ENCODE results near the gene PLOD2.

- TF ChIP-seq EP300 (IDR thresholded peaks at IDR 0.05; ENCODE audit: low read length) = no peak
- no peak for TF ChIP-seq CTCF (IDR thresholded peaks at IDR 0.05 in 2 of 3, conservative IDR thresholded peaks at IDR 0.05 in 1 of 3; ENCODE audit: insufficient read depth in 2 of 3, low read depth in 1 of 3, low read length in 3 of 3)
- no peak for TF ChIP-seq POLR2AphosphoS5 (IDR thresholded peaks at IDR 0.05; ENCODE audit: control insufficient read depth, insufficient read depth, low read depth, low read length)
- TF ChIP-seq ZKSCAN8 (CRISPR knock-in tag; IDR thresholded peaks at IDR 0.05) = no peak
- no peak for TF ChIP-seq POLR2G (IDR thresholded peaks at IDR 0.05; ENCODE audit: low read depth, low read length)
- TF ChIP-seq ESRRA (IDR thresholded peaks at IDR 0.05; ENCODE audit: borderline replicate concordance, low read depth) = no peak
Measured at GRCh38 chr3:146086211-146086610, 74.8 kb downstream of the PLOD2 start.
